HG03378 (cell line): ENCODE data around the gene LAMB4.

ENCODE experiments used
- ATAC-seq: cut with Tn5 transposase; IDR thresholded peaks from one replicate; pipeline ENCODE4 v1.9.1; 2021; ENCODE audit warnings: mild to moderate bottlenecking, moderate library complexity; ENCODE audit not compliant: unreplicated experiment

The LAMB4 gene

DNA sequence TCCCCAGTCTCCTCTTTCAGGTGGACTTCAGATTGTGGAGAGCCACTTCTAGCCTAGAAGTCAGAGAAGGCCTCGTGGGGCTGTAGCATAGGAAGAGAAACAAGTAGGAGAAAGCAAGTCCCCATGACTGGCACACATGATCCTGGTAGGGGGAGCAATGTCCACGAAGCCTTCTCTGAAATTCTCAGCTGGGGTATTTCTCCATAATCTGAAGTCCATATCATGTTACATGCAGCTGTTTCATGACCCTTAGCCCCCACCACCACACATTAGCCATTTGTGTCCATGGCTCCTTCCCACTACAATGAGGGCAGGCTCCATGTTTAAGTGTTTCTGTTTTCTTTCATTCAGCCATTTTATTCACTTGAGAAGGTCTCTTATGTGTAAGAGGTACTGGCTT lies 43.2 kb downstream of the LAMB4 start:
- ATAC-seq, result no peak

GRCh38 chr7:108086546-108086945 lies 43.6 kb downstream of the LAMB4 start:
- ATAC-seq, result no peak

DNA sequence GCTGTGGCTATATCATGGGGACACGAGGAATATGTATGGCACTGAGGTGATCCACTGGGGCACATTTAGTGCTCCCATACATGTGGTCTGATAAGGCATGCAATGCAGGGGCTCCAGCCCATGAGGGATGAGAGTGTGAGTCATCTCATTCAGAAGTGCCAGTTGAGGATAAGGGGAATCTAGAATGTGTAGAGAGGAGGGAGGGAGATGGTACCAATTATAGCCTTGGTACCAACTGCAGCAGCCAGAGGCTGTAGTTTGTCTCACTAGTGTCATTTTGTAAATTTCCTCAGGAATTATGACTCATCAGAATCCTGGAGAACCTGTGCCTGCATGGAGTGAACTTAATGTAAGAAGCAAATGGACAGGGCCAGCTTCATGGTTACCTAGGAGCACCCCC lies 46.2 kb downstream of the LAMB4 start:
- ATAC-seq, result no peak

DNA sequence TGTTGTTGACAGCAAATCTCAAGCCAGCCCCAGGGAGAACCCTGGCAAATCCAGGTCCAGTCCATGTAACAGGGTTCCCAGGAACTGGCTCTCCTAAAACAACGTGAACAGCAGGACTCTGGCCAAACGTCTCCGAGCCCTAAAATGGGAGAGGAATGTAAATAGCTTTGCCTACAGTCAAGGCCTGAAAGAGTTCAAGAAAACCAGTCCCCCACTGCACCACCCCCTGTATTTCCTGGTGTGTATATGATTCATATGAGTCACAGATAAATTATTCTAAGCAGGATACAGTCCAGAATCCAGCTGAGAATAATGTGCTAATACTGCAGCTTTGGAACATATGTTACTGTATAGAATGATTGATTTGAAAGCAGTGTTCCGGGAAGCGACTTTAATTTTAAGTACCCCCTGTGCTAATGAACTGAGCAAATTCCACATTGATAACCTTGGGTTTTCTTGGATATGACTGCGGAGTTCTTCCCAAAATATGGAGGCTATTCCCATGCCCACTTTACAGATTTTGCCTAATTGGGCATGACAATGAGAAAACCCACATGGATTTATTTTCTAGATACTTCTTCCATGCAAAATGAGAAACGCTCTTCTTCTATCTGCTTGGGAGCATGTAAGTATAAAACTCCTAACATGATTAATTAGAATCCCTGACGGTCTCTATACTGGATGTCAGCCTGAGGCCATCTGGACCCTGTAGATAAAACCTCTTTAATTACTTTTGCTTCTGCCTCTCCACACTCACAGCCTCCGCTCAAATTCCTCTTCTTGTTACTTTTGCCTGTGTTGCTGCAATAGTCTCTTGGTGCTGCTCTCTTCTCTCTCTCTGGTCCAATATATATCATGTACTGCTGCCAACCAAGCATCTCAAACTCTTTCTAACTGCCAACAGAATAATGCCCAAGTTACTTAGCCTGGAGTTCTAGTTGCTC lies 50.2 kb downstream of the LAMB4 start:
- ATAC-seq, result no peak

- no peak for ATAC-seq
These were observed 50.9 kb downstream of the LAMB4 start for GRCh38 chr7:108079276-108079647.

DNA sequence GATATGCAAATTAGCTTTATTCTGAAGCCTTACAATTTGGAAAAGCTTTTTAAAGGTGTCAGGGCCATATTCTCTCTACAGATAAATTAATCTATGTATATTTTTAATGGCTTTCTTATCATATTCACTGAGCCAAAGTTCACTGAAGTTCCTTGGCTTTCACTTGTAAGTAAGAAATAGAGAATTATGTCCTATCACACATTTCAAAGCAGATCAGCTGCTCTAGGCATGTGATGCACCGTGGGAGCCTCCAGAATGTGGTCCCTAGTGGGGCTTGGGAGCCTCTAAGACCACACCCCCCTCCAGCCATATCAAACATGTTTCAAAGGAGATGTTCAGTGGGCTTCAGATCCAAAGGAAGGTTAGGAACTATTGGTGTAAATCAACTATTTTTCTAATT lies 51.5 kb downstream of the LAMB4 start:
- ATAC-seq, result no peak

- no peak for ATAC-seq
These were observed 51.9 kb downstream of the LAMB4 start for GRCh38 chr7:108078211-108078673.

- ATAC-seq, result no peak
These were observed 52.5 kb downstream of the LAMB4 start for GRCh38 chr7:108077709-108078108.

DNA sequence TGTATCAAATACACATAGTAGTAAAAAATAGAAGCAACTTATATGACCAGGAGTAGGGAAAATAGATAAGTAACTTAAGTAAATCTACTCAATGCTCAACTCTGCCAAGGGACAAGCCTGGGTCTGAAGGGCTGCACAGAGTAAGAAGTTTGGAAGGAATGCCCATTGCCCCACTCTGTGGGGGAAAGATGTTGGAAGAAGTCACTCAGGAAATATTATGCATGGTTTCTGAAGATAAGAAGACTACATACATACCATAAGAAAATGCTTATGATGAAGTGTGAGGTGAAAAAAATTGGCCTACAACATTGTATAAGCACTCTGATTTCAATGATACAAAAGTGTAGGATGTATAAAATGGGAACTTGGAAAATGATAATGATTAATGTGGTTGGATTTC lies 54.0 kb downstream of the LAMB4 start:
- ATAC-seq, result no peak

DNA sequence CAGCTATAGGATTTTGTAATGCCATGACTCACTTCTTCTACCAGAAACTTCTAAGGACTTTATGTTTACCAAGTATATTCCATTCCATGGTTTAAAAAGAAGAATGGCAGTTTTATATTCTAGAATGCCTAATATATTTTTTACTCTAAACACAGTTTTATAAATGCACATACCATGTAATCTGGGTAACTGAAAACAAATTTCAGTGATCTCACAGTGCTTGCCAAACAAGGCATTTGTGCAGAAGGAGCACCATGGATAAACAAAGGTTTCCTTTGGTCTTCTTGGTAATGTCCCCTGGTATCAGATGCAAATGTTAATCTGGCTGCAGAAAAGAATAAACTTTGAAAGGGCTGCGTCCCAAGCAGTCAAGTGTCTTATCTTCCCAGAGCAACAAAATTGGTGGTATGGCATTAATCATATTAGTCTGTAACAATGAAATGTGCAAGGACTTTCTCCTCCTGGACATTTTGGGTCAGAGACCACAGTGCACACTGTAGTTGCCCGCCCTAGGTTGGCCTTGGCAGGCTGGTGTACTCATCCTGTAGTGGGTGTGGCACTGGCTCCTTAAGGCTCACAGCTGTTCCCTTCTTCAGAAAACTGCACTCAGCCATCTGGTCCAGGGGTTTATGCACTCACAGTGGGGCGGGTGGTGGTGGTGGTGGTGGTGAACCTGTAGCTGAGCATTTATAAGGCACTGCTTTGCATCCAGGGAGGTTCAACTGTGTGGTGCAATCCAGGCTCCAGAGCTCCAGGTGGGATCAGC lies 56.7 kb downstream of the LAMB4 start:
- no peak for ATAC-seq

DNA sequence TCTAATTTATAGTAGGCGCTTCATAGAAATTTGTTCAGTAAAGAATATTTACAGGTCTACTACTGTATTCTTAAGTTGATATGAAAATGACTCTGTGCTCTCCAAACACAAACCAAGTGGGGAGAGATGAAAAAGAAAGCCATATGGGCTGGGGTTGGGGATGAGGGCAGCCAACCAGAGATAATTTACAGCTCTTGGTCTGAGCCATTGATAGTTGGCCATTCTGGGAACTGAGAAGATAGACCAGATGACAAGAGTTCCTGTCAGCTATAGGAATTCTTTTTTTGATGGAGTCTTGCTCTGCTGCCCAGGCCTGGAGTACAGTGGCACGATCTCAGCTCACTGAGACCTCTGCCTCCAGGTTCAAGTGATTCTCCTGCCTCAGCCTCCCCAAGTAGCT lies 57.4 kb downstream of the LAMB4 start:
- no peak for ATAC-seq

- ATAC-seq, result no peak
These were observed 58.0 kb downstream of the LAMB4 start for GRCh38 chr7:108072116-108072515.

DNA sequence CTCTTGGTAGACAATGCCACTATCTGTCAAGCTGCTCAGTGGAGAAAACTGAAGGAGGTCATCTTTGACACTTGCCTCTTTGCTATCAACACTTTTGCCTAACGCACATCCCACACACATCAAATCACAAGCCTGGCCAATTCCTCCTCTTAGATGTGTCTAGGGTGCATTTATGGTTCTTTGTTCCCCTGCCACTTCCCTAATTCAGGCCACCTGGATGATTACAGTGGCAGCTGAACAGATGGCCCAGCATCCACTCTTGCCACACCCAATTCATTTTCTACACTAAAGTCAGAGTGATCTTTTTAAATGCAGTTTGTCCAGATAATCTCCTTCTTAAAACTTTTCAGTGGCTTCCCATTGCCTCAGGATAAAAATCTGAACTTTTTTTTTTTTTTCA lies 58.6 kb downstream of the LAMB4 start:
- ATAC-seq, result no peak

GRCh38 chr7:108069646-108070045 lies 60.5 kb downstream of the LAMB4 start:
- ATAC-seq, result no peak

DNA sequence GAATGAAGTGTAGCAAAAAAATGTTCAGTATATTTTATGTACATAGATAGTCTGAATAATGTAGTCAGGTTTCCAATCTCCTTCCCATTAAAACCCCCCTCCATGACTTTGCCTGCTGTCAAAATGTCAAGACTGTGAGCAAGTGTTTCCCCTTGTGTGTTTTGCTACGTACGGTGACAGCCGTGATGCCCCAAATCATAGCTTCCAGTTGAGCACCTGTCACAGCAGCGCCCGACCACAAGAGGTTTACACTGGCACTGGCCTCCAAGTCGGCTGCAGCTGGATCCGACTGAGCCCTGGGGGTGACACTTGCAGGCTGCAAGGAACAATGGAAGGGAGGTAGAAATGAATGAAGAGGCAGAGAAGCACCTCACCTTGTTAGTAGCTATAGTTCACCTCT lies 62.3 kb downstream of the LAMB4 start:
- no peak for ATAC-seq

DNA sequence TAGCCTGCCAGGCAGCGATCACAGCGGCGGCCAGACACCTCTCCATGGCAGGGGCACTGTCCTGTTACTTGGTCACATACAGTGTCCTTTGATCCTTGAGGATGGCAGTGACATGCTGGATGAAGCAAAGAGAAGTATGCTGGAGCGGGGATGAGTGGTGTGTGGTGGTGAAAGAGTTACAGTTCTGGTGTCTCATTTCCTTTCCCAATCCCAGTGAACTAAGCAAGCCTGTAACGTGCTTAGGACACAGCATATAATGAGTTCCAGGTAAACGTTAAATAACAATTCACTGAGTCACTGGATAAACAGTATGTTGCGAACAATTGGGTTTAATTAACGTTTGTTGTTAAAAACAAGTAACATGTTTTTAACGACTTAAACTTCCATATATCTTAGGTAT lies 63.7 kb downstream of the LAMB4 start:
- ATAC-seq, result no peak

- ATAC-seq, result no peak
These were observed 66.6 kb downstream of the LAMB4 start for GRCh38 chr7:108063520-108063933.

- ATAC-seq, result no peak
These were observed 67.7 kb downstream of the LAMB4 start for GRCh38 chr7:108062250-108063014.

- no peak for ATAC-seq
These were observed 70.6 kb downstream of the LAMB4 start for GRCh38 chr7:108059526-108059925.

DNA sequence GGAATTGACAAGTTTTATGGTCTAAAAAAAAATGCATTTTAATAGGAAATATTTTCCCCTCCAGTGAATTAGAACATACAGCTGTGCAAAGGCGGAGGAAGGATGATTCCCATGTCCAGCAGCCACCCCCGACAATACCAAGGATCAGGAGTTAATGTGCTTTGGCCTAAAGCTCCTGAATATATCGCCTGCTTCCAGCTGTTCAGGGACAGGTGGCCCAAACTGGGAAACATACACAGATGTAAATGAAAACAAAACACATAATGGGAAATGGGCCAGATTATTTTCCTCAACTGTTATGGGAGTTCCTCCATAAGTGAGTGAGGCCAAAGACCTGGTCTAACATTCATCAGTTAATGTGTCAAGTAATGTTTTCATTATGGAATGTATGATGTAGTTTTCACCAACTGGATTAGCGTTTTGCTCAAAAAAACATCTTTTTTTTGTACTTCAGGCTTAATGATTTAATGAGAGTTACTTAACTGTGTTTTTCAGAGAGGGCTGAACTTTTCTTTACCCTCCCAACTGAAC lies 72.1 kb downstream of the LAMB4 start:
- ATAC-seq, result no peak

DNA sequence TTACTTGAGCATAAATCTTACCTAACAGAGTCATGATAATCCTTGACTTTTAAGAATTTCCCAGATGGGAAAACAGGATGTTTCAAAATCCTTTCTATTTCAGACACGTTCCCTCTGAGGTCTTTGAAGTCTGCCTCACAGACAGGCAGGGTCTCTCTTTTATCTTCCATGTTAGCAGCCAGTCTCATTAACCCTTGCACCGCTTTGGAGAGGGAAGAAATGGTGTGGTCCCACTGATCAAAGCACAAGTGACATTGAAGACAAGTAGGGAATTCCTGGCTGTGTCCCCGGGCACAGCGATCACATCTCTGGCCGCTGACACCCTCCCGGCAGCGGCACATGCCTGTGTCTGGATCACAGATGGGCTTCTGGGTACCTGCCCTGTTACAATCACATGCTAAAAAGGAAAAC lies 74.5 kb downstream of the LAMB4 start:
- no peak for ATAC-seq
